GM23248 (cell line): ENCODE measurements around the gene VAMP1. TPM values are rescaled to one million over a fixed set of nuclear protein-coding genes. Genes with fewer than 3 reads are reported as not detected.

ENCODE experiments used
- DNase-seq: peaks from one replicate; pipeline ENCODE4 v3.0.0-alpha.2; 2015
- H2AFZ ChIP-seq: fragments of 200-600 bp; sonication (generic); 2 replicates; pipeline ENCODE4 v1.6.1; 2016; ENCODE audit warnings: antibody characterized with exemption
- H3F3A ChIP-seq: fragments of 200-600 bp; sonication (generic); 2 replicates; pipeline ENCODE4 v1.6.1; 2016; ENCODE audit warnings: mild to moderate bottlenecking, antibody characterized with exemption, mixed run types; ENCODE audit not compliant: insufficient read depth
- H3K27ac ChIP-seq: fragments of 200-600 bp; sonication (generic); 2 replicates; pipeline ENCODE4 v1.5.1; 2016; ENCODE audit warnings: mild to moderate bottlenecking
- H3K27me3 ChIP-seq: fragments of 200-600 bp; sonication (generic); replicated peaks from 2 replicates; pipeline ENCODE4 v1.6.1; 2016; ENCODE audit warnings: mild to moderate bottlenecking; ENCODE audit not compliant: insufficient read depth
- H3K36me3 ChIP-seq: fragments of 200-600 bp; sonication (generic); 2 replicates; pipeline ENCODE4 v1.6.1; 2016; ENCODE audit warnings: low read depth, mild to moderate bottlenecking
- H3K4me1 ChIP-seq: fragments of 200-600 bp; sonication (generic); 2 replicates; pipeline ENCODE4 v1.6.1; 2016; ENCODE audit warnings: mild to moderate bottlenecking; ENCODE audit not compliant: insufficient read depth
- H3K4me2 ChIP-seq: fragments of 200-600 bp; sonication (generic); one replicate; pipeline ENCODE4 v1.6.1; 2016; ENCODE audit warnings: mild to moderate bottlenecking; ENCODE audit not compliant: unreplicated experiment
- H3K4me3 ChIP-seq: fragments of 200-600 bp; sonication (generic); 2 replicates; pipeline ENCODE4 v1.5.1; 2016; ENCODE audit warnings: mild to moderate bottlenecking
- H3K79me2 ChIP-seq: fragments of 200-600 bp; sonication (generic); 2 replicates; pipeline ENCODE4 v1.6.1; 2016; ENCODE audit warnings: mild to moderate bottlenecking; ENCODE audit not compliant: insufficient read depth
- H3K9ac ChIP-seq: fragments of 200-600 bp; sonication (generic); 2 replicates; pipeline ENCODE4 v1.6.1; 2016; ENCODE audit warnings: mild to moderate bottlenecking
- H3K9me2 ChIP-seq: fragments of 200-600 bp; sonication (generic); 2 replicates; pipeline ENCODE4 v1.6.1; 2016; ENCODE audit warnings: mixed run types, mild to moderate bottlenecking, moderate library complexity; ENCODE audit not compliant: insufficient read depth
- H3K9me3 ChIP-seq: fragments of 200-600 bp; sonication (generic); one replicate; pipeline ENCODE4 v1.6.1; 2017; ENCODE audit warnings: low read depth
- H4K20me1 ChIP-seq: fragments of 200-600 bp; sonication (generic); 2 replicates; pipeline ENCODE4 v1.6.0; 2016; ENCODE audit not compliant: insufficient read depth
- EZH2 ChIP-seq: fragments of 200-600 bp; sonication (generic); IDR thresholded peaks from 2 replicates; pipeline ENCODE4 v1.6.1; 2018; ENCODE audit warnings: antibody characterized with exemption, mild to moderate bottlenecking; ENCODE audit not compliant: insufficient read depth, poor library complexity, severe bottlenecking
- EZH2phosphoT487 ChIP-seq: fragments of 200-600 bp; sonication (generic); IDR thresholded peaks from 2 replicates; pipeline ENCODE4 v1.6.1; 2018; ENCODE audit warnings: antibody characterized with exemption, moderate library complexity, mild to moderate bottlenecking, low read depth; ENCODE audit not compliant: insufficient read depth
- WGBS, 2 experiments: methylation state at CpG; one replicate each; pipeline ENCODE4 v1.1.6; 2015 to 2017; ENCODE audit warnings: low lambda C conversion rate in 2 of 2, low coverage in 1 of 2; ENCODE audit errors: missing lambda C conversion rate in 2 of 2; 5-methylcytosine and 5-hydroxymethylcytosine counted together
- in situ Hi-C: fragments of 300-500 bp; cut with MboI; formaldehyde crosslinking; loops from 2 replicates; pipeline ENCODE4 v1.15.0; 2020
- polyA plus RNA-seq: library from polyadenylated mRNA; unstranded; fragments of >200 nt; fragmentation: Nextera tagmentation; extraction: Ambion mirVana; gene quantifications from 2 replicates; pipeline ENCODE4 v1.2.1, GENCODE V29; 2016
- total RNA-seq: library from RNA; depleted of rRNA; stranded (reverse); fragments of >200 nt; shearing (Covaris generic); gene quantifications from 2 replicates; pipeline ENCODE4 v1.2.3, GENCODE V29; 2014

VAMP1 gene
- total and polyA plus RNA-seq, 2 experiments from 2014 or later: 5.0 to 9.8 TPM

DNA sequence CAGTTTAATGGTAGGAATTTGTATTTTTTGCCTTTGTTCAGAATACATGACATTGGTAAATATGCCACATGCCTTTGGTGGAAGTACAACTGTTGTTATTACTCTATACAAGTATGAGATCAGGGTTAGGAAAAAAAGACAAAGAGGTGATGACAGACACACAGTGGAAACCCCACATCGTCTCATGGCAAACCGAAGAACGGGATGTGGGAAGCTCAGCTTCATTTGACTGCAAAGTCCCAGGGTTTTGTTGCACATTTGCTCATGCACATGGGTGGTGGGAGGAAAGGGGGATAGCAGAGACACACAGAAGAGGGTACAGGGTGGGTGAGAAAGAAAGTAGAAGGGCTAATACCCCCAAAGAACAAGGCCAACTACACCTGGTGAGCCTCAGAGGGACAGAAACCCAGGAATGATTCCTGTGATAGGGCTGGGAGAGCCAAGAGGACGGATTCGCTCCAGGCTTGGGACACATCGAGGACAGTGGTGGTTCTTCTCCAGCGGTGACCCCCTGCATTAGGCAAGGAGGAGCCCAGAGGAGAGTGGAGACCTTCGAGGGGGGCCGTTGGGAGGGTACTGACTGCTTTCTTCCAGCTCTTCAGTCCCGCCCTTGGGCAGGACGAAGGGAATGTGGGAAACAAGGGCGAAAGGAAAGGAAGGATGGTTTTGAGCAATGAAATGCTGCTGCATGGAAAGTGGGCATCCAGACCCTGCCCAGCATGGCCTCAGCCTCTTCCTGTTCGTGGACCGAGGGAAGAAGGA, 8.1 kb downstream of the VAMP1 start:
- Histone ChIP-seq H3K4me2 (no peak overlapping the region), H3K9me2 (no peaks in the 10 kb centered on the region), H3K79me2 (peaks cover 18% of the 10 kb centered on the region), H3K36me3 (peaks cover 22% of the 10 kb centered on the region), H3K4me1 (no peaks in the 10 kb centered on the region), H2AFZ (no peak overlapping the region), H3K4me3 (no peak overlapping the region), H3K27ac (no peak overlapping the region), H4K20me1 (no peaks in the 10 kb centered on the region), H3K27me3 (no peaks in the 10 kb centered on the region), H3F3A (peaks cover 4% of the 10 kb centered on the region; the same call in 1 of the 2 replicates), H3K9ac (no peak overlapping the region), H3K9me3 (no peaks in the 10 kb centered on the region)
- 93 to 95% methylated on average over 14 of the region's 14 CpGs for WGBS, 2 experiments
- TF ChIP-seq EZH2: no peak
- TF ChIP-seq EZH2phosphoT487: no peak
- in situ Hi-C loops: no loop called here
- no peak for DNase-seq

DNA sequence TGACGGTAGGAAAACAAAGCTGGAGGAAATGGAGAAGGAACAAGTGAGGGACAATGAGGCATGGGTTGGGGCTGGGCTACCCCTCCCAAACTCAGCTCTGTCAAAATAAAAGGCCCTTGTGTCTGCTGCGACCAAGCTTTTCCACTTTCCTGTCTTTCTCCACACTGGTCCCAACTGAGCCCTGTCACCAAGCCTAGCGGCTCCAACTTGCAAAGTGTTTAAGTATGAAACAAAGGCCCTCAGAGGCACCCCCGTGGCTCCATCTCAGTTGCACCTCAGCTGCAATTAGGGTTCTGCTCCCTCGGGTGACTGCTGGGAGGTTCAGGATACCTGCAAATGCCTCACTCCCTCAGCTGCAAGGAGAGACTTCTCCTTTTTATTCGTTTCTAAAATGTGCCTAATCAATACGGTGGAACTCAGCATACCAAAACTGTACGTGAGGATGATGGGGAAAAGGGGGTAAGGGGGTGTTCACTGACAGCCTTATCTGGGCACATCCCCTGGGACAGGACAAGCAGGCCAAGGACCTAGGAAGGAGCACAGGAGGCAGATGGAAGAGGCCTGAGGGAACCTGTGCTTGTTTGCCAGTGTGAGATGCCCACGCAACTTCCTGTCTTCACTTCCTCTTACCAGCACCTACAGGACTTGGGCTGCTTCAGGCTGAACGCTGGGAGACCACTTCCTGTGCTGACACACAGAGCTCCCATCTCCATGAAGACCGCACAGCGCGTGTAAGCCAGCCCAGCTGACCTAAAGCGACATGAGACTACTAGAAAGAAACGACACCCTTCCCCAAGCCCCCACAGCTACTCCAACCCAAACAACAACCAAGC, 8.9 kb downstream of the VAMP1 start:
- TF ChIP-seq EZH2phosphoT487 (no peak), EZH2 (no peak)
- Histone ChIP-seq H3K27me3 (no peaks in the 10 kb centered on the region), H3K9me3 (no peaks in the 10 kb centered on the region), H3K9me2 (no peaks in the 10 kb centered on the region), H3F3A (peaks cover 4% of the 10 kb centered on the region; the same call in 1 of the 2 replicates), H3K4me1 (no peaks in the 10 kb centered on the region), H3K4me2 (no peak overlapping the region), H2AFZ (no peak overlapping the region), H3K4me3 (no peak overlapping the region), H3K9ac (no peak overlapping the region), H3K79me2 (peaks cover 10% of the 10 kb centered on the region), H4K20me1 (no peaks in the 10 kb centered on the region), H3K27ac (no peak overlapping the region), H3K36me3 (peaks cover 22% of the 10 kb centered on the region)
- no peak for DNase-seq
- WGBS, 2 experiments: 87 to 90% methylated on average over 15 of the region's 15 CpGs
- in situ Hi-C loops: no loop called here

DNA sequence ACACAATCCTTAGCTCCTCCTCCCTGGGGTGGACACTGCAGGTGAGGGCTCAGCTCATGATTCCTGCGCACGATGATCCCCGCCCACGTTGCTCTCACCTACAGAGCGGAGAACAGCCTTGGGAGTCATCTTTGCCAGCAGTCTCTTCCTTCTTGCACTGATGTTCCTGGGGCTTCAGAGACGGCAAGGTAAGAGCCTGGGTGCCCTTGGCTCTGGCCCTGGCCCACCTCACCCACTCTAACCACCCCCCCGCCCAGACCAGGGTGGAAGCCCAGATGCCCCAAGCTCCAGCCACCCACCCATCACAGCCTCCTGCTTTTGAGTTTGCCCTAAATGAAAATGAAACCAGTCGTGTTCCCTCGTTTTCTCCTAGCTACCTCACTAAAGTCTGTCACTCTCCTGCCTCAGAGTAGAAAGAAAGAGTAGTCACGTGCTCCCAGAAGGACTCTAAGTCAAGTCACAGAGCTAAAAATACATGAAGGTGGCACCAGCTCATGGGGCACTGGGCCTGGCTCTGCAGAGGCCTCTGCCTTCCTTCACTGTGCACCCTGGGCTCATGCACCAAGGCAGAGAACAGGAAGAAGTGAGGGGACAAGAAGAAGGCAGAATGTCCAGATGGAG, 9.6 kb downstream of the VAMP1 start:
- no peak overlapping the region for H2AFZ ChIP-seq
- H3K9ac ChIP-seq: no peak overlapping the region
- no peaks in the 10 kb centered on the region for H3K9me3 ChIP-seq
- peaks cover 3% of the 10 kb centered on the region; the same call in 1 of the 2 replicates for H3K79me2 ChIP-seq
- H3K9me2 ChIP-seq: no peaks in the 10 kb centered on the region
- no peak overlapping the region for H3K4me3 ChIP-seq
- H3K27me3 ChIP-seq: no peaks in the 10 kb centered on the region
- in situ Hi-C loops: no loop called here
- H3F3A ChIP-seq: peaks cover 4% of the 10 kb centered on the region; the same call in 1 of the 2 replicates
- no peak for DNase-seq
- H3K4me1 ChIP-seq: no peaks in the 10 kb centered on the region
- WGBS, 2 experiments: 87 to 89% methylated on average over 10 of the region's 10 CpGs
- TF ChIP-seq EZH2phosphoT487: no peak
- no peak for TF ChIP-seq EZH2
- H3K4me2 ChIP-seq: no peak overlapping the region
- no peaks in the 10 kb centered on the region for H4K20me1 ChIP-seq
- H3K27ac ChIP-seq: no peak overlapping the region
- peaks cover 18% of the 10 kb centered on the region for H3K36me3 ChIP-seq

DNA sequence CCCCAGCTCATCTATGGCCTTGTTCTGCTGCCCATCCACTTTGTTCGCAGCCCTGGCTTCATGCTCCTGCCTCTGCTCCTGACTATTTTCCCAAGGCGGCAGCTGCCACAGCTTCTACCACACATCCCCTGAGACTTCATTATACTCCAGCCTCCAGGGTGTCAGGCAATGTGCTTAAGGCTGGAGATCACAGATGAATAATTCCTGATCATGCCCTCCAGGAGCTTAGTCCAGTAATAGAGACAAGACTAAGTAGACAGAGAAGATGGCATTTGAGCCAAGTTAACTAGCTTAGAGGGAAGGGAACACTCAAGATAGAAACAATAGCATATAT, 11.5 kb downstream of the VAMP1 start:
- Histone ChIP-seq H3K9me3 (no peaks in the 10 kb centered on the region), H3K27me3 (no peaks in the 10 kb centered on the region), H3K9me2 (no peaks in the 10 kb centered on the region), H3K36me3 (peaks cover 11% of the 10 kb centered on the region; the same call in 1 of the 2 replicates), H3K4me2 (no peak overlapping the region), H3K4me3 (no peak overlapping the region), H3K9ac (no peak overlapping the region), H3K4me1 (no peaks in the 10 kb centered on the region), H3F3A (peaks cover 4% of the 10 kb centered on the region; the same call in 1 of the 2 replicates), H3K27ac (no peak overlapping the region), H2AFZ (no peak overlapping the region), H3K79me2 (no peaks in the 10 kb centered on the region), H4K20me1 (no peaks in the 10 kb centered on the region)
- no peak for TF ChIP-seq EZH2phosphoT487
- TF ChIP-seq EZH2: no peak
- in situ Hi-C loops: no loop called here
- no peak for DNase-seq
- WGBS, 2 experiments: 94 to 100% methylated on average over 2 of the region's 2 CpGs
